Activated CD4-positive, CD25-positive, alpha-beta regulatory T cell (primary cell): ENCODE data around the gene RABGAP1L.
"Not testable (repeated sequence)": the region's sequence is repeated elsewhere in the genome, so short reads cannot be mapped to it uniquely, and the experiment has no call there.

ENCODE experiments used
- DNase-seq, 4 experiments: peaks; one replicate each; lab custom pipeline; 2025; lab: John Stamatoyannopoulos, UW

Gene RABGAP1L

DNA sequence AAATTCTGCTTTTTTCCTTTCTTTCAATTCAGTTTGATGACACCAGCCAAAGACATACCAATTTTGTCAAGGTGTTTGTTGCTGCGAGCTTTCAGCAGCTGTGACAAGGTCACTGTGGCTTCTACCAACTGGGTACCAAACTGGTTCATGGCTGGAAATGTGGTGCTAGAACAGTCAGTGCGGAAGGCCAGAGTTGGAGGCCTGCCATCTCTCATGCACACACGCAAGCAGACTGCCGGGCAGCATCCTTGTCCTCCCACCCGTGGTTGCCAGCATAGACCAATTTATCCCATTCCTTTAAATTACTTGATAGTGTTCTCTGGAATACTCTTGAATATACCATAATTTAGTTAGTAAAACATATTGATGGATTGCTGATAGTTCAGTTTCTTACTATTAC lies 208.6 kb downstream of the RABGAP1L start:
- no peak for DNase-seq

DNA sequence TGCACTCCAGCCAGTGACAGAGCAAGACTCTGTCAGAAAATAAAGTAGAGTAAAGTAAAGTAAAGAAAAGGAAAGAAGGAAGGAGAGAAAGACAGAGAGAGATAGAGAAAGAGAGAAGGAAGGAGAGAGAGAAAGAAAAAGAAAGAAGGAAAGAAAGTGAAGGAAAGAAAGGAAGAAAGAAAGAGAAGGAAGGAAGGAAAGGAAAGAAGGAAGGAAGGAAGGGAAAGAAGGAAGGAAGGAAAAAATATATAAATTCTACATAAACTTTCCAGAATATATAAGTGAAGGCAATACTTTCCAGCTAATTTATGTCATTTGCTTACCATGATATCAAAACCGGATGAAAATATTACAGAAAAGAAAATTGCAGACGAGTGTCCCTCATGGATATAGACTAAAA lies 216.7 kb downstream of the RABGAP1L start:
- no peak for DNase-seq

- no peak for DNase-seq
Measured at GRCh38 chr1:174391716-174392115, 232.4 kb downstream of the RABGAP1L start.

DNA sequence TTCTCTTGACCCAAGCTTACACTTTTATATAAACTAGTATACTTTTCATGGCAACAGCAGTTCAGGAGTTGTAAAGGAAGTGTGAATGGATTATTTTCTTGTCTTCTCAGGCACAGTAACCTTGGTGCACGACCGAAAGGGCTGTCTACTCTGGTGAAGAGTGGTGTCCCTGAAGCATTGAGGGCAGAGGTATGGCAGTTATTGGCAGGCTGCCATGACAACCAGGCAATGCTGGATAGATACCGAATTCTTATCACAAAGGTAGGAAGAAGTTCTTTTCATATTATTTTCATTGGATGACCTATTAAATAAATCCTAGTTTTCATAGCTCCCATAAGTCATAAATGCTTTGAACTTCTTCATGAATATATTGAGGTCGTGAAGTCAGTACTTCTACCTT lies 234.6 kb downstream of the RABGAP1L start:
- no peak for DNase-seq

GRCh38 chr1:174397261-174397660 lies 237.9 kb downstream of the RABGAP1L start:
- no peak for DNase-seq

GRCh38 chr1:174398246-174398645 lies 238.9 kb downstream of the RABGAP1L start:
- DNase-seq = no peak

- no peak for DNase-seq
Measured at GRCh38 chr1:174399211-174399610, 239.9 kb downstream of the RABGAP1L start.

DNA sequence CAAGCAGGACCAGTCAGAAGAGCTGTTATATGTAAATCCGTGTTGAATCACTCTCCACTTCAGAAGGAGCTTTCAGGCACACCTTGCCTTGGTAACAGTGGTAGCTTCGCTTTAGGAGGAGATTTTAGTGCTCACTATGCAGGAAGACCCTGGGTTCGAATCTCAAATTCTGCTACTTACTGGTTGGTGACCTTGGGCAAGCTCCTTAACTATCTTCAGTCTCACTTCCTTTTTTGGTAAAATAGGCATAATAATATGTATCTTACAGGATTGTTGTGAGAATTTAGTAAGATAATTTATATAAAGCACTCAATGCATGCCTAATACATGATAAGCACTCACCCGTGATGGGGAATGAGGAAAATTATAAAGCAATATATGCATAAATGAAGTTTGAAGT lies 241.8 kb downstream of the RABGAP1L start:
- DNase-seq = no peak

DNA sequence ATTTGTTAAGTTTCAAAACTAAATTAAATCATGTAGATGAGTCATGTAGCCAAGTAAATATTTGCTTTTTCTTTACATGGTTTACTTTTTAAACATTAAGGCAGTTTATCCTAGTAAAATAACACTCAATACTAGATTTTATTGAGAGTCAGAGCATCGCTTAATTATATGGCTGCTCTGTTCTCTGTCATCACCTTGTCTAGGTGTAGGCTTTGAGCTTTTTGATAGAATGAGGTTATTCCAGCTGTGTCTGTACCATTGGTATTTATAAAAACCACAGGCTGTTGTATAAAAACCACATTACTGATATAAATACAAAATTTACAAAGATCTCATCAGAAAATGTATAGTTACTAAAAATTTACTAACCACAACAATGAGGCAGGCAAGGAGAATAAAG lies 245.9 kb downstream of the RABGAP1L start:
- DNase-seq = no peak

DNA sequence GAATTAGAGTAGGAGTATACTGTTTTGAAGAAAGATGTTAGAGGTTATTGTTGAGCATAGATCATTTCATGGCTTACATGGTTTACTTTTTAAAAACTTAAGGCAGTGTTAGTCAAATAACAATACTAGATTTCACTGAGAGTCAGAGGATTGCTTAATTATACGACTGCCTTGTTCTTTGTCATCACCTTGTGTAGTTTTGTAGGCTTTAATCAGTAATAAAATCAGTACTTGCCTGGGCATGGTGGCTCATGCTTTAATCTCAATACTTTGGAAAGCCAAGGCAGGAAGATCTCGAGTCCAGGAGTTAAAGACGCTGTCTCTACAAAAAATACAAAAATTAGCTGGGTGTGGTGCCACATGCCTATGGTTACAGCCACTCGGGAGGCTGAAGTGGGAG lies 247.1 kb downstream of the RABGAP1L start:
- no peak for DNase-seq

GRCh38 chr1:174407665-174408064 lies 248.3 kb downstream of the RABGAP1L start:
- no peak for DNase-seq

- DNase-seq = no peak
Measured at GRCh38 chr1:174408146-174408545, 248.8 kb downstream of the RABGAP1L start.

DNA sequence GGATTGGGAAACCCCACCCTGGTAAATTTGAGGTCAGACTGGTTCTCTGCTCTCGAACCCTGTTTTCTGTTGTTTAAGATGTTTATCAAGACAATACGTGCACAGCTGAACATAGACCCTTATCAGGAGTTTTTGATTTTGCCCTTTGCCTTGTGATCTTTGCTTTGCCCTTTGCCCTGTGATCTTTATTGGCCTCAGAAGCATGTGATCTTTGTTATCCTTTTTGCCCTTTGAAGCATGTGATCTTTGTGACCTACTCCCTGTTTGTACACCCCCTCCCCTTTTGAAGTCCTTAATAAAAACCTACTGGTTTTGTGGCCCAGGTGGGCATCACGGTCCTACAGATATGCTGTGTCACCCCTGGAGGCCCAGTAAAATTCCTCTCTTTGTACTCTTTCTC lies 250.5 kb downstream of the RABGAP1L start:
- DNase-seq = not testable (repeated sequence)

GRCh38 chr1:174413632-174414031 lies 254.3 kb downstream of the RABGAP1L start:
- no peak for DNase-seq

- DNase-seq = no peak
Measured at GRCh38 chr1:174414203-174414602, 254.9 kb downstream of the RABGAP1L start.

GRCh38 chr1:174415506-174415905 lies 256.2 kb downstream of the RABGAP1L start:
- no peak for DNase-seq

- DNase-seq = no peak
Measured at GRCh38 chr1:174417921-174418320, 258.6 kb downstream of the RABGAP1L start.

- no peak for DNase-seq
Measured at GRCh38 chr1:174425121-174425520, 265.8 kb downstream of the RABGAP1L start.

- no peak for DNase-seq
Measured at GRCh38 chr1:174426153-174426552, 266.8 kb downstream of the RABGAP1L start.

GRCh38 chr1:174428033-174428432 lies 268.7 kb downstream of the RABGAP1L start:
- no peak for DNase-seq

DNA sequence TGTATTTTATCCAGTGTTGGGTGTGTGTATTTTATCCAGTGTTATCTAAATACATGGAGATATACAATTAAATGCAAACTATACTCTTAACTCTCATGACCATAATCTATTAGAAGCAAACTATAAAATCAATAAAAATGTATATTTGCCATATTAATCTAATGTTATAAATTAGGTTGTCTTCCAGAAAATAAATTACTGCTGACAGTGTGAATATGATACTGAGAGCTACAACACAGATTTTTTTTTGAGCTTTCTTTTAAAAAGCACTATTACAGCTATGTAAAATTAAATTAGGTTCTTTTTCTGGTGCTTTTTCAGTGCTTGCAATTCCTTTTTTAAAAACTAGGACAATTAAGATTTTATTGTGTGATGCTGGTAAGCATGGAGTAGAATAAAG lies 269.4 kb downstream of the RABGAP1L start:
- DNase-seq = no peak

DNA sequence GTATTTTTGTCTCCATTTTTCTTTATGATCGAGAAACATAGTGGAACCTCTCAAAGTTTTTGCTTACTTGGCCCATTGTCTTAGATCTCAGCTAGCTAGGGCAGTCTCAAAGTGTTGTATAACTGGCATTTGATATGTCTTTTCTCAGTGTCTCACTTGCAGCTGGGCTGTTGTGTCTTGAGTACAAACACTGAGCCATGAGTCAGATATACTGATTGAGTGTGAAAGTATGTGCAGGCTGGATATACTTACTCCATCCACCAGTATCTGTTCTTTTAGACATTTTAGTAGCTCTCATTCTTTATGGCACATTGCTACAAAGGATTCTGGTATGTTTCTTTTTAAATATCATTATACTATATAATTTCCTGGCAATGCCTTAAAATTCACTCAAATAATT lies 274.1 kb downstream of the RABGAP1L start:
- DNase-seq = no peak

DNA sequence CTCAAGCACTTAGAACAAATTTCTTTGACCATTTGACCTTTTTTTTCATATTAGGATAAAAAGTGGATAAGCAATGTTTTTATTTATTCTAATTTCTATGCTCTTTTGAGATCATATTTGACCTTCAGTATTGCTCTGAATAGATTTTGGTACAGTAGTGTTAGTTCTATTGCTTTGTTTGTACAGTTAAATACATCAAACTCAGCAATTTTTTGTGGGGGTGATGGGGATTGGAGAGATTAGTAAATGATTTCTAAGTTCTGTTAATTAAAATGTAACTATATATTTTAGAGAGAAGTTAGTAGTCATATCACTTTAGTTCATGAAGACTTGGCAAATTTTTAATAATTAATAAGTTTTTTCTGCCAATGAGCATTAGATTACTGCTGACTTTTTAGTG lies 286.0 kb downstream of the RABGAP1L start:
- DNase-seq = no peak

- no peak for DNase-seq
Measured at GRCh38 chr1:174445817-174446216, 286.5 kb downstream of the RABGAP1L start.
